Measurements from ENCODE around the gene ARID3A.

ARID3A gene

DNA sequence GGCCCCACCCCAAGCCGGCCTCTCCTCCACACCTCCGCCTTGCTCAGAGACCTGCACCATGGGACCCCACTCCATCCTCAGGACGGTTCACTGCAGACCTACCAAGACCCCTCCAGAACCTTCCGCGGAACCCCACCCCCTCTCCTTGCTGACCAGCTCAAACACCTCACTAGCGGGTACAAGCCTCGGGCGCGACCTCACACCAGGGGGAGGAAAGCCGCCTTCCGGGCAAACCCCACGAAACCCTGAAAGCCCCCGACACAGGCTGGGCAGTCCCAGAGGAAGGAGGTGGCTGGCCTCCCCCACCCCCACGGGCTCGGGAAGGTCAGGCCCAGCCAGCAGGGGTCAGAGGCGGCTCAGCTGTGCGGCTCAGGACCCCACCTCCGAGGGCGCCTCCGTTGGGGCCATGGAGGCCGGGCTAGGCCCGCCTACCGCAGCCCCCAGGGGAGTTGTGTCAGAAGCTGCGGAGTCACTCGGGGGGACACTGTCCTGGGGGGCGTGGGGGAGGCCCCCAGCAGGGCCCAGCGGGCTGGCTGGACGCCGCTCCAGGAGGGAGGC, 84.2 kb downstream of the ARID3A start:
- intact Hi-C loops (cut with DNase I), result no loop called here
- DNase-seq, result no peak

- DNase-seq, result no peak
- intact Hi-C loops (cut with DNase I), result no loop called here
Observed at GRCh38 chr19:1010586-1011510, 85.0 kb downstream of the ARID3A start.

DNA sequence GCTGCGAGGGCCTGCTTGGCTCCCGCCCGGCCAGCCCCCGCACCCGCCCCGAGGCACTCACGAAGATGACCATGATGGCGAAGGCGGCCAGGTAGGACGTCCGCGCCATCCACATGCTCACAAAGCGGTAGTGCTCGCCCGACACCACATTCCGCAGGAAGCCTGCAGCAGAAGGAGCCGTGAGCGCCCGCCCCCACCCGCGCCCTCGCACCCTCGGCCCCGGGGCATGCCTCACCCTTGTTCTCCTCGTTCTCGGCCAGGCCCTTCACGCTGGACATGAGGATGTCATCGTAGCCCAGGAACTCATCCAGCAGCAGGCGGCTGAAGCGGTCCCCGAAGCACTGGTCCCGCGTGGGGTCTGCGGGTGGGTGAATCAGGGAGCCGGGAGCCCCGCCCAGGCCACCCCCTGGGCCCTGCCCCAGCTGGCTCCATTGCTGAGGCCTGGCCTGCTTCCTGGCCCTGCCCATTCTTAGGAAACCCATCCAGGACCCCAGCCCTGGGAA, 86.0 kb downstream of the ARID3A start:
- intact Hi-C loops (cut with DNase I), result no loop called here
- DNase-seq, result no peak

- intact Hi-C loops (cut with DNase I), result no loop called here
- DNase-seq, result no peak
Observed at GRCh38 chr19:1012334-1012733, 86.5 kb downstream of the ARID3A start.

GRCh38 chr19:1013218-1013617, 87.4 kb downstream of the ARID3A start:
- intact Hi-C loops (cut with DNase I), result no loop called here
- DNase-seq, result no peak

DNA sequence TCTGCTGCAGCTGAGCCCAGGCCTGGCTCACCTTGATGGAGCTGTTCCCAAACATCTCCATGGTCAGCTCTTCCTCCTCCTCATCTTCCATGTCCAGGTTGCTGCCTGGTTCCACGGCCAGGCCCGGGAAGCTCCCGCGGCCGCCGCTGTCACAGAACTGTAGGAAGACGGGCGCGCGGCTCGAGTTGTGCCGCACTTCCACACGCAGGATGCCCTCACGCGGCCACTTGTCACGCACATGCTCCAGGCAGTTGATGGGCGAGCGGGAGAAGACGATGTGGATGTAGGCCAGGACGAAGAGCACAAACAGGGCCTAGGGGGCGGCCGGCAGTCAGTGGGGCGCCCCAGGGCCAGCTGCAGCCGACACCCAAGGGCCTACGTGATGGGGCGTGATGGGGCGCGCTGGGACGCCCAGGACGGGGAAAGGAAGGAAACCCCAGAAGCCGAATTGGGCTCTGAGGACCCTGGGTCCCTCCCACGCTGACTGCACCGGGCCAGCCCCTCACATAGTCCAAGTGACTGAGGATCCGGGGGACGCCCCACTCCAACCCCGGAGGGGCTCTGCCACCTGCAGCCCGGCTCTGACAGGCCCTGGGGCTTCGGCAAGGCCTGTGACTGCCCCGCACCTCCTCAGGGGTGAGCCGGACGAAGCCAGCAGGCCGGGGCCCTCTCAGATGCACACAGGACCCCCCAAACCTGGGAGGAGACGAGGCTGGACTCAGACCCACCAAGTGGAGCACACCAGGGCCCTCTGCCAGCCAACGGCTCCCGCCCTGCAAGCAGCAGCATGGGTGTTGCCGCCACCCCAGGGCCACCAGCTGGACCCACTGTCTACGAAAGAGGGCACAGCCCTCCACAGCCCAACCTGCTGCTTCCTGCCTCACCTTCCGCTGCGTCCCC, 88.6 kb downstream of the ARID3A start:
- DNase-seq, result no peak
- intact Hi-C loops (cut with DNase I), result no loop called here

GRCh38 chr19:1015061-1015781, 89.4 kb downstream of the ARID3A start:
- intact Hi-C loops (cut with DNase I), result no loop called here
- DNase-seq, result no peak

- DNase-seq, result no peak
- intact Hi-C loops (cut with DNase I), result no loop called here
Observed at GRCh38 chr19:1015782-1016646, 90.2 kb downstream of the ARID3A start.

GRCh38 chr19:1016647-1017114, 90.8 kb downstream of the ARID3A start:
- DNase-seq, result no peak
- intact Hi-C loops (cut with DNase I), result no loop called here

DNA sequence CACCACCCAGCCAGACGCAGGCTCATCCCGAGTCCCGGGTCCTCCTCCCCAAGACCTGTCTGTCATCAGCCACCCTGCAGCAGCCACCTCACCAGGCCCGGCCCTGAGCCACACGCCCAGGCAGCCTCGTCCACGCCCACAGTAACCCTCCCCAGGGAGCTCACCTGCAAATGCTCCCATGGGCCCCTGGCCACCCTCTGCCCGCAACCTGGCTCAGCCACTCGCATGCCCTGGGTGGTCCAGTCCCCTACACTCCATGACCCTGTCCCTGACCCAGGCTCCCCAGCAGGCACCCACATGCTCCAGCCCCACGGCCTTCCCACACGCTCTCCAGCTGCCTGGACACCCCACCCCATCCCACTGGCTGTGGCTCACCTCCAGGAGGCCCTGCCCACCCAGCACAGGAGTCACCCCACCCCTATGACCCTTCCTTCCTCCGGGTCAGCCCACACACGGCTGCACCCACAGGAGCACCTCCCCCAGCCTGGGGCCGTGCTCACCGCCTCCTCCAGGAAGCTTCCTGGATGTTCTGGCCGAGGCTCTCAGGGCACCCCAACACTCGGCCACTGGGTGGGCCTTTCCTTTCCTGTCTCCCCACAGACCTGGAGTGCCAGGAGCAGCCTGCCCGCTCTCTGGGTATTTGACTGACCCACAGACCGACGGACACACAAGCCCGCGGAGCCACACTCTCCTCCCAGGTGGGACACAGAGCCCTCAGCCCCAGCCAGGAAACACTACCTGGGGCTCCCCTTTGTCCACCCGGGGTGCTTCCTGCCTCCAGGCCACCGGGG, 91.5 kb downstream of the ARID3A start:
- DNase-seq, result no peak
- intact Hi-C loops (cut with DNase I), result no loop called here

GRCh38 chr19:1017906-1018305, 92.1 kb downstream of the ARID3A start:
- DNase-seq, result no peak
- intact Hi-C loops (cut with DNase I), result no loop called here

DNA sequence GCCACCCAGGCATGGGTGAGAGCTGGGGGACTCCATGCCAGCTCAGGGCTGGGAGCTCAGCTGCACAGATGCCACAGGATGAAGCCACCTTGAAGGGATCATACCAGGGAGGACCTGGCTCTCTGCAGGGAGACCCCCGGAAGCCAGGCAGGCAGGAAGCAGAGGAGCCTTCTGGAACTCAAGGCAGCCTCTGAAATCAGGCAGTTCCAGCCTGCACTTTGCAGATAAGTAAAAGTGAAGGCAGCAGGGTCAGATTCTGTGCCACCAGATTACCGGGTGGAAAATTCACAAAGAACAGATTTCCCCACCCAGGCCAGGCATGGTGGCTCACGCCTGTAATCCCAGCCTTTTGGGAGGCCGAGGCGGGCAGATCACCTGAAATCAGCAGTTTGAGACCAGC, 92.6 kb downstream of the ARID3A start:
- no peak for DNase-seq
- intact Hi-C loops (cut with DNase I), result no loop called here

DNA sequence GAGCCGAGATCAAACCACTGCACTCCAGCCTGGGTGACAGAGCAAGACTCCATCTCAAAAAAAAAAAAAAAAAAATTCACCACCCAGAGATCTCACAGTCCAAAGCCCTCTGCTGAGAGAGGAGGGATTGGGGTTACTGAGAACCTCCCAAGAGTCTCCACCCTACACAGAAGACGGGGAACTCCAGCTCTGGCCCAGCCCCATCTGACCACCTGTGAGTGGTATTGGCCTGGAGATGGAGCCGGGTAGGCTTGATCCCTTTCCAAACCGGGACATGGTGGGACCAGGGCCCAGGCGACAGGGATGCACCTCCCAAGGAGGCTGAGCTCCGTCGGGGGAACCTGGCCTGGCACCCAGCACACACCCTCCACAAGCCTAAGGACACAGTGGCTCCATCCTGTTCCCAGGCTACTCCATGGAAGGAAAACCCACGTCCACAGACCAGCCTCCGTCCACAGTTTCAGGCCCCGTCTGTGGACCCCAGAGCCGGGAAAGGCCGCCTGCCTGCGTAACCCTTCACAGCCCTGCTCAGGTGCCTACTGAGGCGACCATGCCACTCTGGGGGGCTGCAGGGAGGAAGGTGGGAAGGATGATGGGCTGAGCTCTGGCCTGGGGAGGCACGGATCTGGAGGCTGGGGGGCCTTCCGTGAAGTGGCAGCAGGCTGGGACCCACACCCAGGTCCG, 93.2 kb downstream of the ARID3A start:
- intact Hi-C loops (cut with DNase I), result no loop called here

GRCh38 chr19:1019616-1019961, 93.8 kb downstream of the ARID3A start:
- intact Hi-C loops (cut with DNase I), result no loop called here
- DNase-seq, result no peak

More for the DNA sequence above, 93.2 kb downstream of the ARID3A start:
- DNase-seq, result no peak

DNA sequence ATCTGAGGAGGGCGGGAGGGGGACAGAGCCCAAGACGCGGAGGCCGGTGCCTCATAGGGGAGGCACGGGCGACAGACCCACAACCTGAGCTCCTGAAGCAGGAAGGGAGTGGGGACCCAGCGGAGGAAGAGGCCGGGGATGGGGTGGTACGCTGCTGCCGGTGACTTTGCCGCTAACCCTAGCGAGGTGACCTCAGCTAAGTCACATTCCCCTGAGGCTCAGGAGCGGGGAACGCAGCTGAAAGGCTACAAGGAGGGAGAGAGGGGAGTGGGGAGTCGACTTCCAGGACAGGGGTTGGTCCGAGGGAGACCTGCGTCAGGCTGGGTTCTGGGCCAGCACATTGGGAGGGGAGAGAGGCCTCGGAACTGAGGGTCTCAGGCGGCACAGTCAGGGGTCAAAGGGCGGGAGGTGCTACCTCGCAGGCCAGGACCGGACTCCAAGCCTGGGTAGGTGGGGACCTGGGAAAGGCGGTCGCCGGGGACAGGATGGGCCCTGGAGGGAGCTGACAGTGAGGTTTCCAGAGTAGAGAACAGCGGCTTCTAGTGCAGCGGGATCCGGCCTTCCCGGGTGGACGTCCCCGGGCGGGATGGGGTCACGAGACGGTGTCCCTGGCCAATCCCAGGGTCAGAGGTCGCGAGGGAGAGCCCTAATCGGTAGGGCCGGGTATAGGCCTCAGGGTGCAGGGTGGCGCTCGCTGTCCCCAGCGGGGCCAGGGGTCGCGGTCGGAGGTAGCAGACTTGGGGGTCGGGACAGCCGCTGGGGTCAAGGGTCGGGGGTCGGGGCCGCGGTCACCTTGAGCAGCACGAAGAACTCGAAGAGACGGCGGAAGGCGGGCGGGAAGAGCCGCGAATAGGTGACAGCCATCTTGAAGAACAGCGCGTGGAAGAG, 94.4 kb downstream of the ARID3A start:
- no peak for DNase-seq
- intact Hi-C loops (cut with DNase I), result loop anchor here (2.0 kb wide), 1 partner anchor 21 kb away; the partner anchor contains the start of gene ABCA7

- intact Hi-C loops (cut with DNase I), result loop anchor here (2.0 kb wide), 1 partner anchor 20 kb away; the partner anchor contains the start of gene ABCA7
Observed at GRCh38 chr19:1020868-1021425, 95.1 kb downstream of the ARID3A start, which contains the start of gene TMEM259. TMEM259 (minus strand) TSS chr19:1021123; CDS start chr19:1020996, 127 bp downstream.

More at GRCh38 chr19:1020868-1021425, 95.1 kb downstream of the ARID3A start, which contains the start of gene TMEM259:
- DNase-seq, result peak; percentile 95 to 100 (median 98)

Data from posterior cingulate gyrus (tissue), 11 donors.